NCI-H2107 (cell line): ENCODE data around the gene SLC8B1.
A peak's percentile ranks its signal among the peaks of the same experiment; 100 is the strongest.
"Not testable (repeated sequence)": the region's sequence is repeated elsewhere in the genome, so short reads cannot be mapped to it uniquely, and the experiment has no call there.

Experiments
- DNase-seq: peaks from one replicate; lab custom pipeline; 2025; lab: John Stamatoyannopoulos, UW

SLC8B1 gene

GRCh38 chr12:113358381-113359132, 23.6 kb upstream of the SLC8B1 start, which contains the start of gene PLBD2:
Gene PLBD2 (plus strand): TSS chr12:113358587. CDS start chr12:113358601, 14 bp downstream.
- DNase-seq = peak; percentile 60

DNA sequence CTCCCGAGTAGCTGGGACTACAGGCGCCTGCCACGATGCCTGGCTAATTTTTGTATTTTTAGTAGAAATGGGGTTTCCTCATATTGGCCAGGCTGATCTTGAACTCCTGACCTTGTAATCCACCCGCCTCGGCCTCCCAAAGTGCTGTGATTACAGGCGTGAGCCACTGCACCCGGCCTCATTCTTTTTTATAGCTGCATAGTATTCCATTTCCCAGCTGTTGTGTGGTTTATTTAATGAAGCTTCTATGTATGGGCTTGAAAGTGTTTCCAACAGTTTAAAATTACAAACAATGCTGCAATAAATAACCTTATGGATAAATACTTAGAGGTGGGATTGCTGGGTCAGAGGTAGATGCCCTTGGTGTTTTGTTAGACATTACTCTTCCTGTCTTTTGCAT, 19.3 kb upstream of the SLC8B1 start:
- not testable (repeated sequence) for DNase-seq

DNA sequence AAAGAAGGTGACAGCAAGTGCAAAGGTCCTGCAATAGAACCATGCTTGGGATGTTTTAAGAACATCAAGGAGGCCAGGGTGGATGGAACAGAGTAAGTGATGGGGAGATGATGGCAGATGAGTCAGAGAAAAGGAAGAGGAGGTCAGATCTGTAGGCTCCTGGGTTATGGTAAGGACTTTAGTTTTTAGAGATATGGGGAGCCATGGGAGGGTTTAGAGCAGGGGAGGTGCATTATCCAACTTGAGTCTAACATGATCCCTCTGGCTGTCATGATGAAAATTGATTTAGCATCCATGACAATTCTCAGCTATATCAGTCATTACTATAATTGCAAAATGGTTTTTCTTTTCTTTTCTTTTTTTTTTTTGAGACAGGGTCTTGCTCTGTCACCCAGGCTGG, 16.2 kb upstream of the SLC8B1 start:
- DNase-seq = no peak

- no peak for DNase-seq
Observed at GRCh38 chr12:113348849-113349536, 14.1 kb upstream of the SLC8B1 start.

DNA sequence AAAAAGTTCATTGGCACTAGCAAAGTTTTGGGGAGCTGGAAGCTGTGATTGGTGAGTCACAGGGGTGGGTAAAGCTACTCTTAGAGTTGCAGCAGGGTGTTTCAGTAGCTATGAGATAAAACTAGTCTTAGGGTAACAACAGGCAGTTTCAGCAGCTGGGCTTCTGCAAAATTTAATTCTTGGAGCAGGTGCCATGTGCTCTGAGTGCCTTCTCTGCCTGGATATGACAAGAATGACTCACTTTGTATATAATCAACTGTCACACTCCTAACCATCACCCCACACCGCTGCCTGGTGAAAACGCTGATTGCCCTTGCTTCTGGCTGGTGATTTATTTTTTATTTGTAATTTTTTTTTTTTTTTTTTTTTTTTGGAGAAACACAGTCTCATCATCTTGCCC, 13.0 kb upstream of the SLC8B1 start:
- DNase-seq = no peak

DNA sequence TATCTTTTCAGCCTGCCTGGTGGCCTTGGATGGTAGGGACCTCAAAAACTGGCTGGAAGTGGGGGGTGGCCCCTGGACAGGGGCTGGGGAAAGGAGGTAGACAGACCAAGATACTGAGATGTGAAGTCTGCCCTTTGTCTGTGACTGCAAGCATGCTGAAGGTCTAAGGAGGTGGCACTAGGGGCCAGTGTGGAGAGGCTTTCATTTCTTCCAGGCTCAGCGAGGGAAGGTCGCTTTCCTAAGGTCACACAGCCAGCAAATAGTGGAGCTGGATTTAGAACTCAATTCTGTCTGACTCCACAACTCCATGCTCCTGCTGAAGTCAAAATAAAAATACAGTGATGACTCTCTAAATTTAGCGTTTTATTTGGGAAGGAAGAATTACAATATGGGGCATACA, 12.2 kb upstream of the SLC8B1 start:
- no peak for DNase-seq

GRCh38 chr12:113346353-113346752, 11.4 kb upstream of the SLC8B1 start:
- DNase-seq = no peak

DNA sequence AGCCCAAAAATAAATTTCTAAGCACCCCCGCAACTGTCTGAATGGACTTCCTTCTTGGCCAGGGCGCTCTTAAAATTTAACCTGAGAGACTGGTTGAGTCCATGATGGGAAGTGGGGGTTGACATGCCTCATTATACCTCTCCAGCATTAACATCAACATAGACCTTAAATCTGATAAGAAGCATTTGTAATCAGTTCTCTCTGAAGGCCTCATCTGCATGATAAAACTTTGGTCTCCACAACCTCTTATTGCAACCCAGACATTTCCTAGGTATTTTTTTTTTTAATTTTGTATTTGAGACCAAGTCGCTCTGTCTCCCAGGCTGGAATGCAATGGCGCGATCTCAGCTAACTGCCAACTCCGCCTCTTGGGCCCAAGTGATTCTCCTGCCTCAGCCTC, 10.4 kb upstream of the SLC8B1 start:
- no peak for DNase-seq

GRCh38 chr12:113341535-113341934, 6.6 kb upstream of the SLC8B1 start:
- no peak for DNase-seq

DNA sequence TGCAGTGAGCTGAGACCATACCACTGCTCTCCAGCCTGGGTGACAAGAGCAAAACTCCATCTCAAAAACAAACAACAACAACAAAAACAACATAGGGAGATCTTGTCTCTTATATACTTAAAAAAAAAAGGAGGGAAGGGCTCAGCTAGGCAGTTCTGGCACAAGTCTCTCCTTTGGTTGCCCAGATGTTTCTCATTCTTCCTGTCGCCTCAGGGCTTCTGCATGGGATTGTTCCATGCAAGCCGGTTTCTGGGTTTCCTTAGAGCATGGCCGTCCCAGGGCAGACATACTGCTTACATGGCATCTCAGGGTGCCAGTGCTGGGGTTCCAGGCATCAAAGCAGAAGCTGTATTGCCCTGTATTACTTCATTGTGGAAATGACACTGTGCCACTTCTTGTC, 5.2 kb upstream of the SLC8B1 start:
- DNase-seq = no peak

DNA sequence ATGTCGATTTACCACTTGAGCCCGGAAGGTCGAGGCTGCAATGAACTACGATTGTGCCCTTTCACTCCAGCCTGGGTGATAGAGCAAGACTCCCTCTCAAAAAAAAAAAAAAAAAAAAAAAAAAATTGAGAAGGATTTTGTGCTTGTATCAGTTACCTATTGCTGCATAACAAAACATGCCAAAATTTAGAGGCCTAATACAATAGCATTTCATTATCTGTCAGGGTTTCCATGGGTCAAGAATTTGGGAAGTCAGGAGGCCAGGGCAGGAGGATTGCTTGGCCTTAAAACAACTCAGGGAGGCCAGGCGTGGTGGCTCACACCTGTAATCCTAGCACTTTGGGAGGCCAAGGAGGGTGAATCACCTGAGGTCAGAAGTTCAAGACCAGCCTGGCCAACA, 4.6 kb upstream of the SLC8B1 start:
- DNase-seq = no peak

GRCh38 chr12:113333877-113334785, 778 bp downstream of the SLC8B1 start:
- no peak for DNase-seq

- no peak for DNase-seq
Observed at GRCh38 chr12:113333418-113333750, 1.5 kb downstream of the SLC8B1 start.

DNA sequence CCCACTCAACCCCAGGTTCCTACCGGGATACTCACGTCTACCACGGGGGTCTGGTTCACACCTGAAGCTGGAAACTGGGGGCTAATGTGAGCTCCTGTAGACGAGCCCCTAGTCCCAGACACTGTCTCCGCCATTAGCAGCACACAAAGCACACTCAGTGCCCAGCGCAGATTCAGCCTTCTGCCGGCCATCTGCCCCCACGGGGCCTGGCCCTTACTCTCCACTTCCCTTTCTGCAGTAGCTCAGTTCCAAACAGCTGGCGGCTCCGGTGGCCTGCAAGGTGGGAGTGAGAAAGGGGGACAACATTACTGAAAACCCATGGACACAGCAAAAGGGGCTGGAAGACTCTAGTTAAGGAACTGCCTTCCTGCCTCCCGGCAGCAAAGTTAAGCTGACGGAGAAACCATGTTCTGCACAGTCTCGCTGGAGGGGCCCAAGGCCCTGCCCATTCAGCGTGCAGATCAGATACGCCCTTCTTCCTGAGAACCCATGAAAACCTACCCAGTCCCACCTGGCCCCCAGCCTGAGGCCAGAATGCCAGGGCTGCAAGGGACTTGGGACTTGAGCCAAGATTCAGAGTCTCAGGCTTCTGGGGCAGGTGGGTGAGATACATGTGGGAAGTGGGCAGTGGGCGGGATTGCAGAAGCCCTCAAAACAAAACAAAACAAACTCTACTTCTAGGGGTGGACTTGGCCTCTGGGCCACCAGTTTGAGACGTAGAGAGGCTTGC, 2.1 kb downstream of the SLC8B1 start:
- DNase-seq = no peak

DNA sequence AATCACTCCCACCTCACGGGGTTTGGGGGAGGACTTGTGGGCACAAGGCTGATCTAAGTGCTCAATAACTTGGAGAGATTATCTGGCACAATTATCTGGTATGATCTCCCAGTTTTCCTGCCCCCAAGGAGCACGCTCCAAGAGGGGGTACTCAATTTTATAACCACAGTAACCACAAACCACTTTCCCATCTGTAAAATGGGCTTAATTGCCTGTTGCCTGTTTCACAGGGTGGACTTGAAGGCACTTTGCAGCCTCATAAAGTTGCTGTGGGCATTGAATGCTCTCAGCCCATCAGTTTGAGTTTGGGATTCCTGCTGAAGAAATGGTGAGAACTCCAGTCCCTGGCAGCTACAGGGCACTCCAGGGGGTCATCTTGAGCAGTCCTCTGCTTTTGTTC, 4.4 kb downstream of the SLC8B1 start:
- no peak for DNase-seq

GRCh38 chr12:113329791-113330417, 5.0 kb downstream of the SLC8B1 start:
- no peak for DNase-seq

GRCh38 chr12:113329022-113329790, 5.7 kb downstream of the SLC8B1 start:
- DNase-seq = no peak

DNA sequence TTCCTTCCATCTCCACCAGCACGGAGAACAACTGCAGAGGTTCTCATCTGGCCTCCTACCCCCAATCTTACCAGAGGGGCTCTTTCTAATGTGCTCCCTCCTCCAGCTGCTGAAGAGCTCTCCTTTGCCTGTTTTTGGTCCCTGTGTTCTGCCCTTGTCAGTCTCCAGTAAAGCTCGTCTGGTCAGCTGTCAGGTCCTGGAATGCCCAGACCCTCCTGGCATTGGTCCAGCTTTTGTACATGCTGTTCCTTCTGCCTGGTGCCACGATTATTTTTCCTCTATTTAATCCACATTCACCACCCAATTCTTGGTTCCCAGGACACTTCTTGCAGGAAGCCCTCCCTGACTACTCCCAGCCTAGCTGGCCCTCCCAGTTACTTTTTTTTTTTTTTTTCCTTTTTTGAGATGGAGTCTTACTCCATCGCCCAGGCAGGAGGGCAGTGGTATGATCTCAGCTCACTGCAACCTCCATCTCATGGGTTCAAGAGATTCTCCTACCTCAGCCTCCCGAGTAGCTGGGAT, 6.5 kb downstream of the SLC8B1 start:
- DNase-seq = no peak

- no peak for DNase-seq
Observed at GRCh38 chr12:113326775-113327395, 8.0 kb downstream of the SLC8B1 start.

DNA sequence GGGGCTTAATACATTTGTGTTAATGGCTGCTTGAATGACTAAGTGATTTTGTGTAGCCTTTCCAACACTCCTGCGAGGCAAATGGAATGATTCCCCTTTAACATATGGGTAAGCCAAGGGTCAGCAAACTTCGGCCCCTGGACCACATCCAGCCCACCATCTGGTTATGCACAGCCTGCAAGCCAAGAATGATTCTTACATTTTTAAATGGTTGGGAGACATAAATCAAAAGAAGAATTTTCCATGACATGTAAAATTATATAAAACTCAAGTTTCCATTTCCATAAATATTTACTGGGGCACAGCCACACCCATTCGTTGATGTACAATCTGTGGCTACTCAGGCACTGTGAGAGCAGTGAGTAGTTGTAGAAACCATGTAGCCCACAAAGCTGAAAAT, 9.0 kb downstream of the SLC8B1 start:
- no peak for DNase-seq
